Measurements from ENCODE around the gene COMT. TPM values are rescaled to one million over a fixed set of nuclear protein-coding genes. Genes with fewer than 3 reads are reported as not detected.

The COMT gene
- total and polyA plus RNA-seq, 2 experiments from 2014 or later = 29.6 to 29.8 TPM

DNA sequence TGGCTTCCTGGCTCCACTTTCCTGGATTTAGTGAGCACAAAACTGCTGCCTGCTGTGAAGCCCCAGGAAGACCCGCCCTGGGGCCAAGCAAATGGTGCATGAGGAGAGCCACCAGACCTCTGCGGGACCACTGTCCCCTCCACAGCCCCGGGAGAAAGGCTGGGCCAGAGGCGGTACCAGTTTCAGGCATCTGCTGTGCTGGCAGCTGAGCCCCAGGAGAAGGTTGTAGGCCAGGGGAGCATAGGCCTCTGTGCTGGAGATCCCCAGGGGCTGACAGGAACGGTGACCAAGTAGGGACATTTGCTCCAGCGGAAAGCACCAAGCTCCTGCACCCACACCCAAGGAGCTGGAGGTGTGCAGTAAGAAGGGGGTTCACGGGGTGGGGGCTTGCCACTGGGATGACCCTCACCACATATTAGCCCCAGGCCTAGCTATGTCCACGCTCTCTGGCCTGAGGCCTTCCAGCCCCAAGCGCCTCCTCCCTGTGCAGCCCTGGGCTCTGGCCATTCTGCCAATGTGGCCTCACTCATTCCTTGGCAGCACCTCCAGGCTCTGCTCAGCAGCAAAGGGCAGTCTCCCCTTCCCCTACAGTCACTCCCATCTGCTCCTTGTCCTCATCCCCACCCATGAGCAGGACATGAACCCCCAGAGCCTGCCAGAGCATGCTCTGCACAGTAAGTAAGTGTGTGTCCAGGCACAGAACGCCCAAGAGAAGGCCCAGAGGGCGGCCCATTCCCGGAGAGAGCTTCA lies 24.0 kb upstream of the COMT start:
- no peak overlapping the region for H3K27ac Mint-ChIP-seq
- DNase-seq (ENCODE audit: low spot score) (no peak), ATAC-seq (no peak)
- Histone ChIP-seq H3K27ac (ENCODE audit: low read depth) (no peak overlapping the region), H3K4me1 (ENCODE audit: insufficient read depth) (no peaks in the 10 kb centered on the region), H3F3A (replicated peaks; ENCODE audit: low read depth) (no peaks in the 10 kb centered on the region), H3K27me3 (ENCODE audit: insufficient read depth) (no peaks in the 10 kb centered on the region), H4K20me1 (replicated peaks; ENCODE audit: insufficient read depth) (no peaks in the 10 kb centered on the region), H3K4me3 (no peak overlapping the region), H3K4me2 (no peak overlapping the region), H3K9me2 (ENCODE audit: insufficient read depth) (no peaks in the 10 kb centered on the region), H3K79me2 (replicated peaks; ENCODE audit: insufficient read depth) (no peaks in the 10 kb centered on the region), H3K36me3 (ENCODE audit: insufficient read depth) (no peaks in the 10 kb centered on the region), H2AFZ (no peak overlapping the region)
- no peak for TF ChIP-seq POLR2AphosphoS5 (IDR thresholded peaks at IDR 0.05; ENCODE audit: low read depth)
- TF ChIP-seq ZNF114 (CRISPR knock-in tag; IDR thresholded peaks at IDR 0.05) = no peak
- no peak for TF ChIP-seq CREB1 (CRISPR knock-in tag; IDR thresholded peaks at IDR 0.05; ENCODE audit: low read depth)
- TF ChIP-seq, protein P1, sequence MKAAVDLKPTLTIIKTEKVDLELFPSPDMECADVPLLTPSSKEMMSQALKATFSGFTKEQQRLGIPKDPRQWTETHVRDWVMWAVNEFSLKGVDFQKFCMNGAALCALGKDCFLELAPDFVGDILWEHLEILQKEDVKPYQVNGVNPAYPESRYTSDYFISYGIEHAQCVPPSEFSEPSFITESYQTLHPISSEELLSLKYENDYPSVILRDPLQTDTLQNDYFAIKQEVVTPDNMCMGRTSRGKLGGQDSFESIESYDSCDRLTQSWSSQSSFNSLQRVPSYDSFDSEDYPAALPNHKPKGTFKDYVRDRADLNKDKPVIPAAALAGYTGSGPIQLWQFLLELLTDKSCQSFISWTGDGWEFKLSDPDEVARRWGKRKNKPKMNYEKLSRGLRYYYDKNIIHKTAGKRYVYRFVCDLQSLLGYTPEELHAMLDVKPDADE (IDR thresholded peaks at IDR 0.05) = no peak
- no peak for TF ChIP-seq EZH2phosphoT487 (IDR thresholded peaks at IDR 0.05; ENCODE audit: unreplicated experiment)
- TF ChIP-seq, protein P2, sequence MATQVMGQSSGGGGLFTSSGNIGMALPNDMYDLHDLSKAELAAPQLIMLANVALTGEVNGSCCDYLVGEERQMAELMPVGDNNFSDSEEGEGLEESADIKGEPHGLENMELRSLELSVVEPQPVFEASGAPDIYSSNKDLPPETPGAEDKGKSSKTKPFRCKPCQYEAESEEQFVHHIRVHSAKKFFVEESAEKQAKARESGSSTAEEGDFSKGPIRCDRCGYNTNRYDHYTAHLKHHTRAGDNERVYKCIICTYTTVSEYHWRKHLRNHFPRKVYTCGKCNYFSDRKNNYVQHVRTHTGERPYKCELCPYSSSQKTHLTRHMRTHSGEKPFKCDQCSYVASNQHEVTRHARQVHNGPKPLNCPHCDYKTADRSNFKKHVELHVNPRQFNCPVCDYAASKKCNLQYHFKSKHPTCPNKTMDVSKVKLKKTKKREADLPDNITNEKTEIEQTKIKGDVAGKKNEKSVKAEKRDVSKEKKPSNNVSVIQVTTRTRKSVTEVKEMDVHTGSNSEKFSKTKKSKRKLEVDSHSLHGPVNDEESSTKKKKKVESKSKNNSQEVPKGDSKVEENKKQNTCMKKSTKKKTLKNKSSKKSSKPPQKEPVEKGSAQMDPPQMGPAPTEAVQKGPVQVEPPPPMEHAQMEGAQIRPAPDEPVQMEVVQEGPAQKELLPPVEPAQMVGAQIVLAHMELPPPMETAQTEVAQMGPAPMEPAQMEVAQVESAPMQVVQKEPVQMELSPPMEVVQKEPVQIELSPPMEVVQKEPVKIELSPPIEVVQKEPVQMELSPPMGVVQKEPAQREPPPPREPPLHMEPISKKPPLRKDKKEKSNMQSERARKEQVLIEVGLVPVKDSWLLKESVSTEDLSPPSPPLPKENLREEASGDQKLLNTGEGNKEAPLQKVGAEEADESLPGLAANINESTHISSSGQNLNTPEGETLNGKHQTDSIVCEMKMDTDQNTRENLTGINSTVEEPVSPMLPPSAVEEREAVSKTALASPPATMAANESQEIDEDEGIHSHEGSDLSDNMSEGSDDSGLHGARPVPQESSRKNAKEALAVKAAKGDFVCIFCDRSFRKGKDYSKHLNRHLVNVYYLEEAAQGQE (IDR thresholded peaks at IDR 0.05; ENCODE audit: unreplicated experiment) = no peak
- TF ChIP-seq, protein P3, sequence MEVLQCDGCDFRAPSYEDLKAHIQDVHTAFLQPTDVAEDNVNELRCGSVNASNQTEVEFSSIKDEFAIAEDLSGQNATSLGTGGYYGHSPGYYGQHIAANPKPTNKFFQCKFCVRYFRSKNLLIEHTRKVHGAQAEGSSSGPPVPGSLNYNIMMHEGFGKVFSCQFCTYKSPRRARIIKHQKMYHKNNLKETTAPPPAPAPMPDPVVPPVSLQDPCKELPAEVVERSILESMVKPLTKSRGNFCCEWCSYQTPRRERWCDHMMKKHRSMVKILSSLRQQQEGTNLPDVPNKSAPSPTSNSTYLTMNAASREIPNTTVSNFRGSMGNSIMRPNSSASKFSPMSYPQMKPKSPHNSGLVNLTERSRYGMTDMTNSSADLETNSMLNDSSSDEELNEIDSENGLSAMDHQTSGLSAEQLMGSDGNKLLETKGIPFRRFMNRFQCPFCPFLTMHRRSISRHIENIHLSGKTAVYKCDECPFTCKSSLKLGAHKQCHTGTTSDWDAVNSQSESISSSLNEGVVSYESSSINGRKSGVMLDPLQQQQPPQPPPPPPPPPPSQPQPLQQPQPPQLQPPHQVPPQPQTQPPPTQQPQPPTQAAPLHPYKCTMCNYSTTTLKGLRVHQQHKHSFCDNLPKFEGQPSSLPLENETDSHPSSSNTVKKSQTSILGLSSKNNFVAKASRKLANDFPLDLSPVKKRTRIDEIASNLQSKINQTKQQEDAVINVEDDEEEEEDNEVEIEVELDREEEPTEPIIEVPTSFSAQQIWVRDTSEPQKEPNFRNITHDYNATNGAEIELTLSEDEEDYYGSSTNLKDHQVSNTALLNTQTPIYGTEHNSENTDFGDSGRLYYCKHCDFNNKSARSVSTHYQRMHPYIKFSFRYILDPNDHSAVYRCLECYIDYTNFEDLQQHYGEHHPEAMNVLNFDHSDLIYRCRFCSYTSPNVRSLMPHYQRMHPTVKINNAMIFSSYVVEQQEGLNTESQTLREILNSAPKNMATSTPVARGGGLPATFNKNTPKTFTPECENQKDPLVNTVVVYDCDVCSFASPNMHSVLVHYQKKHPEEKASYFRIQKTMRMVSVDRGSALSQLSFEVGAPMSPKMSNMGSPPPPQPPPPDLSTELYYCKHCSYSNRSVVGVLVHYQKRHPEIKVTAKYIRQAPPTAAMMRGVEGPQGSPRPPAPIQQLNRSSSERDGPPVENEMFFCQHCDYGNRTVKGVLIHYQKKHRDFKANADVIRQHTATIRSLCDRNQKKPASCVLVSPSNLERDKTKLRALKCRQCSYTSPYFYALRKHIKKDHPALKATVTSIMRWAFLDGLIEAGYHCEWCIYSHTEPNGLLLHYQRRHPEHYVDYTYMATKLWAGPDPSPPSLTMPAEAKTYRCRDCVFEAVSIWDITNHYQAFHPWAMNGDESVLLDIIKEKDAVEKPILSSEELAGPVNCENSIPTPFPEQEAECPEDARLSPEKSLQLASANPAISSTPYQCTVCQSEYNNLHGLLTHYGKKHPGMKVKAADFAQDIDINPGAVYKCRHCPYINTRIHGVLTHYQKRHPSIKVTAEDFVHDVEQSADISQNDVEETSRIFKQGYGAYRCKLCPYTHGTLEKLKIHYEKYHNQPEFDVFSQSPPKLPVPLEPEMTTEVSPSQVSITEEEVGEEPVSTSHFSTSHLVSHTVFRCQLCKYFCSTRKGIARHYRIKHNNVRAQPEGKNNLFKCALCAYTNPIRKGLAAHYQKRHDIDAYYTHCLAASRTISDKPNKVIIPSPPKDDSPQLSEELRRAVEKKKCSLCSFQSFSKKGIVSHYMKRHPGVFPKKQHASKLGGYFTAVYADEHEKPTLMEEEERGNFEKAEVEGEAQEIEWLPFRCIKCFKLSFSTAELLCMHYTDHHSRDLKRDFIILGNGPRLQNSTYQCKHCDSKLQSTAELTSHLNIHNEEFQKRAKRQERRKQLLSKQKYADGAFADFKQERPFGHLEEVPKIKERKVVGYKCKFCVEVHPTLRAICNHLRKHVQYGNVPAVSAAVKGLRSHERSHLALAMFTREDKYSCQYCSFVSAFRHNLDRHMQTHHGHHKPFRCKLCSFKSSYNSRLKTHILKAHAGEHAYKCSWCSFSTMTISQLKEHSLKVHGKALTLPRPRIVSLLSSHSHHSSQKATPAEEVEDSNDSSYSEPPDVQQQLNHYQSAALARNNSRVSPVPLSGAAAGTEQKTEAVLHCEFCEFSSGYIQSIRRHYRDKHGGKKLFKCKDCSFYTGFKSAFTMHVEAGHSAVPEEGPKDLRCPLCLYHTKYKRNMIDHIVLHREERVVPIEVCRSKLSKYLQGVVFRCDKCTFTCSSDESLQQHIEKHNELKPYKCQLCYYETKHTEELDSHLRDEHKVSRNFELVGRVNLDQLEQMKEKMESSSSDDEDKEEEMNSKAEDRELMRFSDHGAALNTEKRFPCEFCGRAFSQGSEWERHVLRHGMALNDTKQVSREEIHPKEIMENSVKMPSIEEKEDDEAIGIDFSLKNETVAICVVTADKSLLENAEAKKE (CRISPR knock-in tag; IDR thresholded peaks at IDR 0.05) = no peak
- TF ChIP-seq, protein P4, sequence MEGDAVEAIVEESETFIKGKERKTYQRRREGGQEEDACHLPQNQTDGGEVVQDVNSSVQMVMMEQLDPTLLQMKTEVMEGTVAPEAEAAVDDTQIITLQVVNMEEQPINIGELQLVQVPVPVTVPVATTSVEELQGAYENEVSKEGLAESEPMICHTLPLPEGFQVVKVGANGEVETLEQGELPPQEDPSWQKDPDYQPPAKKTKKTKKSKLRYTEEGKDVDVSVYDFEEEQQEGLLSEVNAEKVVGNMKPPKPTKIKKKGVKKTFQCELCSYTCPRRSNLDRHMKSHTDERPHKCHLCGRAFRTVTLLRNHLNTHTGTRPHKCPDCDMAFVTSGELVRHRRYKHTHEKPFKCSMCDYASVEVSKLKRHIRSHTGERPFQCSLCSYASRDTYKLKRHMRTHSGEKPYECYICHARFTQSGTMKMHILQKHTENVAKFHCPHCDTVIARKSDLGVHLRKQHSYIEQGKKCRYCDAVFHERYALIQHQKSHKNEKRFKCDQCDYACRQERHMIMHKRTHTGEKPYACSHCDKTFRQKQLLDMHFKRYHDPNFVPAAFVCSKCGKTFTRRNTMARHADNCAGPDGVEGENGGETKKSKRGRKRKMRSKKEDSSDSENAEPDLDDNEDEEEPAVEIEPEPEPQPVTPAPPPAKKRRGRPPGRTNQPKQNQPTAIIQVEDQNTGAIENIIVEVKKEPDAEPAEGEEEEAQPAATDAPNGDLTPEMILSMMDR (conservative IDR thresholded peaks at IDR 0.05; ENCODE audit: low read depth in 2 of 2) = no peak
- TF ChIP-seq JUNB (IDR thresholded peaks at IDR 0.05; ENCODE audit: unreplicated experiment) = no peak
- TF ChIP-seq EZH2 (IDR thresholded peaks at IDR 0.05; ENCODE audit: low read depth, unreplicated experiment) = no peak
- no peak for TF ChIP-seq NANOG (IDR thresholded peaks at IDR 0.05; ENCODE audit: borderline replicate concordance)
- no peak for TF ChIP-seq STAT1 (IDR thresholded peaks at IDR 0.05; ENCODE audit: unreplicated experiment)
- TF ChIP-seq ZNF331 (CRISPR knock-in tag; IDR thresholded peaks at IDR 0.05; ENCODE audit: low read depth) = no peak
- no peaks in the 10 kb centered on the region for H3K9me3 Mint-ChIP-seq
- H3K36me3 Mint-ChIP-seq (ENCODE audit: low read depth) = peaks cover 22% of the 10 kb centered on the region
- H3K4me3 Mint-ChIP-seq = no peak overlapping the region
- peaks cover 5% of the 10 kb centered on the region for H3K27me3 Mint-ChIP-seq (ENCODE audit: insufficient read depth, low read depth, poor library complexity)
- H3K4me1 Mint-ChIP-seq = no peaks in the 10 kb centered on the region

All from GM23338 (cell line).